MG63 (cell line): Measurements from ENCODE around the gene IFI16. TPM values are rescaled to one million over a fixed set of nuclear protein-coding genes. Genes with fewer than 3 reads are reported as not detected.

Source experiments
- total RNA-seq: library from RNA; depleted of rRNA; stranded (reverse); fragments of >200 nt; shearing (Covaris generic); gene quantifications from 2 replicates; pipeline ENCODE4 v1.2.3, GENCODE V29; 2014; ENCODE audit warnings: low replicate concordance; rRNA removed

The IFI16 gene
- total RNA-seq, 1 experiment from 2014 or later = 33.8 TPM

Other genes starting within 250 kb of the IFI16 start
- not detected in 2 replicates for gene OR6N1, start 237.7 kb upstream of the IFI16 start, total RNA-seq
- not detected in 2 replicates for gene OR6N2, start 228.7 kb upstream of the IFI16 start, total RNA-seq
- not detected in 2 replicates for gene MNDA, start 178.6 kb upstream of the IFI16 start, total RNA-seq
- gene PYHIN1, start 78.4 kb upstream of the IFI16 start, total RNA-seq = not detected in 2 replicates
- not detected in 2 replicates for gene AIM2, start 66.9 kb downstream of the IFI16 start, total RNA-seq
- not detected in 2 replicates for gene CADM3, start 161.7 kb downstream of the IFI16 start, total RNA-seq
- not detected in 2 replicates for gene ACKR1, start 195.0 kb downstream of the IFI16 start, total RNA-seq